Globus pallidus (tissue), 1 donor: Measurements from ENCODE around the gene MCTP1.

Experiments
- DNase-seq: peaks from one replicate; pipeline ENCODE4 v3.0.0-alpha.2; 2015; ENCODE audit warnings: low spot score

Gene MCTP1

DNA sequence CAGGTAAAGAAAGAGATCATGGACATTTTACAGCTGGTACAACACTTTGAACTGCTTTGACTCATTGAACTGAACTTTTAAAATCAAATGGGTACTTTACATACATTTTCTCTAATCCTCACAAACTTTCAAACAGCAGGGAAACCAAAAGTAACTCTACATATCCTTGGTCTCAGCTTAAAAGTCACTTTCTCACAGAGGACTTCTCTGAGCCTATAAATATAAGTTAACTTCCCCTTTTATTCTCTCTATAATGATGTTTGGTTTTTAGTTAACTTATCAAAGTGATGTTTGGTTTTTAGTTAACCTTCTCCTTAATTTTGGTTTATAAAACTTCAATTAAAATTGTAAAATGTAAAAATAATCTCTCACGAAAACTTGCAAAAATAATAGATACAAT is 209.8 kb downstream of the MCTP1 start:
- DNase-seq: no peak

- DNase-seq: no peak
These were observed 212.6 kb downstream of the MCTP1 start for GRCh38 chr5:95072281-95072680.

DNA sequence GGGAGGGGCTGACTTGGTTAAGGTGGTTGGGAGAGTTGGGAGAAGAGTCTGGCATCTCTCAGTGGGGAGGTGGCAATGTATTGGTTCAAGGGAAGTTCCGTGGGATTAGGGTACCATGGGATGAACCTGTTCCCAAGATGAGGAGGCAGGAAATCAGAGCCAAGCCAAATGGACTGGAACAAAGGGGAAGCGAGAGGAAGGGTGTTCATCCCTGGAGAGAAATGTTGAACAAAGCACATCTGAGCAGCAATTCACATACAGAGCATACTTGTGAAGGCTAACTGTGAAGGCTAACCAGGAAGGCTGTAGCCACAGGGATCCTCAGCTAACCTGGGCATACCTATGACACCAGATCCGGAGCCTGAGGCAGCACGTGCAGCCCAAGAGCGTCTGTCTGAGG is 214.0 kb downstream of the MCTP1 start:
- DNase-seq: no peak

GRCh38 chr5:95070453-95070852 is 214.4 kb downstream of the MCTP1 start:
- no peak for DNase-seq

GRCh38 chr5:95069948-95070347 is 214.9 kb downstream of the MCTP1 start:
- DNase-seq: no peak

GRCh38 chr5:95069021-95069420 is 215.9 kb downstream of the MCTP1 start:
- DNase-seq: no peak

- no peak for DNase-seq
These were observed 216.5 kb downstream of the MCTP1 start for GRCh38 chr5:95068289-95068910.

- DNase-seq: no peak
These were observed 218.8 kb downstream of the MCTP1 start for GRCh38 chr5:95066048-95066447.

DNA sequence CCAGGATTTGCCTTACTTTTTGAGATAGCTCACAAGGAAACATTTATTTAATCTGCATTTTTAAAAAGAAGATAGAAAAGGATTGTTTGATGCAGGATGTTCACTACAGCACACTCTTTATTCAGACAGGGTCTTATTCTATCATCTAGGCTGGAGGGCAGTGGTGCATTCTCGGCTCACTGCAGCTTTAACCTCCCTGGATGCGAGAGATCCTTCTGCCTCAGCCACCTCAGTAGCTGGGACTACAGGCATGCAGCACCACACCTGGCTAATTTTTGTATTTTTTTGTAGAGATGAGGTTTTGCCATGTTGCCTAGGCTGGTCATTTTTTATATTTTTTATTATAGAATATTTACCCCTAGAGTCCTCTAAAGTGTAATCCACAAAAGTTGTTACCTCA is 221.4 kb downstream of the MCTP1 start:
- no peak for DNase-seq

DNA sequence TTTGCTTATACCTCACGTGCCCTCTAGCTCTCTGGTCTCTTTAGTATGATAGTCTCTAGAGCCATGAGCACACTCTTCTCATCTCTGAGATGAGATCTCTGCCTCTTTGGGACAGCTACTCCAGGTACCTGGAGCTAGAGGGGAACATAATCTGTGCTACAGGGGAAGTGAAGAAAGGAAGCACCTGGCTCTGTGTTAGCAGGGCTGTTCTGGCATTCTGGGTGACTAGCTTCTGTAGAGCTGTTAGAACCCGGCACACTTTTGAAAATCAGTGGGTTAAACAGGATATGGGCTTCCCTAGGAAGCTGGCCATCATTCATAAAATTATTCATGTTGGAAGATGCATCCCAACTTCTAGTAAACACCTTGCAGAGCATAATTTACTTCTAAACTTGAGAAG is 224.8 kb downstream of the MCTP1 start:
- no peak for DNase-seq

- no peak for DNase-seq
These were observed 225.3 kb downstream of the MCTP1 start for GRCh38 chr5:95059636-95060035.

GRCh38 chr5:95057615-95058014 is 227.3 kb downstream of the MCTP1 start:
- no peak for DNase-seq

DNA sequence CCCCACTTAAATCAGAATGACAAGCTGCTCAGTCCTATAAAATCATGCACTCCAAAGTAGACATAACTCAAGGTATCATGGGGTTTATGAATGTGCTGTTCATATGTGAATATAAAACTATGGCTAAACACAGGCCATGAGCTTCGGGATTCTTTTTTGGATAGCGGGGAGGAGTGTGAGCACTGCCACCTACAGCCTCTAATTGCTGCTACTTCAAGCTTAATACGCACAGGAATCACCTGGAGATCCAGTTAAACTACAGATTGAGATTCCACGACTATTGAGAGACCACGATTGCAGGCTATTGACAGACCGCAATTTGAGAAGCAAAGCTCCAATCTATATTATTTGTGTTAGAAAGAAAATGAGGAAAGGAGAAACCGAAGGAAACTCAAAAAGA is 231.6 kb downstream of the MCTP1 start:
- DNase-seq: no peak

DNA sequence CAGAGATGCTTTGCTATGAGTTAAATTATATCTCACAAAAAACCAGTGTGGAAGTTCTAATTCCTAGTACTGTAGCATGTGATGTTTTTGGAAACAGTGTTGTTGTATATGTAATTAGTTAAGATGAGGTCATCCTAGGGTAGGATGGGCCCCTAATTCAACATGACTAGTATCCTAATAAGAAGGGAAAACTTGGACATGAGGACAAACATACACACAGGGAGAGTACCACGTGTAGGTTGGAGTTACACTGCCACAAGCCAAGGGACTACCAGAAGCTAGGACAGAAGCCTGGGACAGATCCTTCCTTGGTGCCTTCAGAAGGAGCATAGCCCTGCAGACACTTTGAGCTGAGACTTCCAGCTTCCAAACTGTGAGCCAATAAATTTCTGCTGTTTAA is 234.2 kb downstream of the MCTP1 start:
- DNase-seq: no peak

DNA sequence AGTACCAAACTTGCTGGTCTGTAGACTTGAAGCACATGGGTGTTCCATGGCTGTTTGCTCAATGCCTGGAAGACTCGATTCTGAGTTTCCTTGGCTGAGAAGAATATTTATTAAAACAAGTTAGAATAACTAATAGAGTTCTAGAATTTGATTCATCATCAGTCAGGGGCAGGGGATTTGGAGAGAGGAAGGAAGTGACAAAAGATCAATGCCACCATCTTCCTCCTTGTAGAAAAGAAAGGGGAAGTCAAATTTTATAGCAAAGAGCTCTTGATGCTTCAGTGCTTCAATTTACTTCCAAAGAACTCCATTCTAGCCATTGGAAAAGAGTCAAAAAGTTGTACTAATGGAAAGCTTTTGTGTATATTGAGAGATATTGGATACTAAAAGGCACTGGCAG is 236.3 kb downstream of the MCTP1 start:
- DNase-seq: no peak

- DNase-seq: no peak
These were observed 239.5 kb downstream of the MCTP1 start for GRCh38 chr5:95045181-95045965.

- DNase-seq: no peak
These were observed 240.8 kb downstream of the MCTP1 start for GRCh38 chr5:95044096-95044495.

GRCh38 chr5:95043648-95044047 is 241.2 kb downstream of the MCTP1 start:
- no peak for DNase-seq

- no peak for DNase-seq
These were observed 241.7 kb downstream of the MCTP1 start for GRCh38 chr5:95043234-95043633.

DNA sequence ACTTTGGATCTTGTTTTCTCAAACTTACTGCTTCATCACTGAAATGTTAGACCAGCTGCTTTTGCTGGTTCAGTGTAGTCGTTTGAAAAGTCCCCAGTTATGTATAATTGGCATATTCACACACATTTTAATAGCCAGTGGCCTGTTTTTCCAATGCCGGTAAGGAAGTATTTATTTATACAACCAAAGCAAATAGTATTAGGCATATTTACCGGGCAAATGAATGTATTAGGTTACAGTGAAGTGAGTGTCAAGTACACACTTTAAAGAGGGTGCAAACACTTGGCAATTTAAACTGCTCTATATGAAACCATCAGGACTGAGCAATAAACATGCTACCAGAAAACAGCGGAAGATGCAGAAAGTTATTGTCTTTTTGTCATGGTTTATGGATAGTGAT is 242.9 kb downstream of the MCTP1 start:
- DNase-seq: no peak

DNA sequence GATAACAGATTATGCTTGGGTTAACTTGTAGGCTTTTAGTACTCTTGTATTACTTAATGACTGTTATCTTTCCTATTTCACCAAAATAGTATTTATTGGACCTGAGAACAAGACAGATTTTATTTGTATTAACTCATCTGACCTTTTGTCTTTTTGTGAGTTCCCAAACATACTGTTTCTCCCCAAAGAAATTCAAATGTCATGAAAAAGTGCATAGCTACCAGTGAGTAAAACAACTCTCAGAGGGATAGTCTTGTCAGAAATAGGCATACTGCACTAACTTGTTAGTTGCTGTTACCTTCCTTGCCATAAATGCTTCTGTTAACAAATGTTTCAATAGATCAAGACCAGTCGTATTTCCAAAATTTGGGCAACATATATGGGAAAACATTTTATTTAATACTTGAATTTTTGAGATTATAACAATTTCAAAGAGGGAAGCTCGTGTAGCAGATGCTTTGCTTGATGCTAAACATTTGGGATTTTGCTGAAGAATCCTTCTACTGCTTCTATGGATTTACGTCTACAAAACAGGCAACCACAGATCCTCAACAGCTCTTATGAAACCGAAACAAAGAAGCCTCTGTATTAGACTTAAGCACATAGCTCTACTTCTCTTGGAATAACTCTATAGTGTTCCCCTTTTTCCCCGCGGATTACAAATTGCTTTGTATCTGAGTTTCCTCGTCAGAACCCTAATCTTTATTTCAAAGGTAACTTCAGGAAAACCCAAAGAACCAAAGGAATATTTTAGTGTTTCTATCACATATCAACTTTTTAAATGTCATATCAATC is 248.8 kb downstream of the MCTP1 start:
- peak; percentile 13 for DNase-seq

- DNase-seq: no peak
These were observed 252.1 kb downstream of the MCTP1 start for GRCh38 chr5:95032801-95033200.
